ENCODE measurements around the gene BBS10. TPM values are rescaled to one million over a fixed set of nuclear protein-coding genes. Genes with fewer than 3 reads are reported as not detected.

The BBS10 gene
- total and polyA plus RNA-seq, 2 of the 13 experiments (the other 11 are each of a cell fraction or from before 2014, with no cell fraction given) = 4.9 to 7.4 TPM

GRCh38 chr12:76348079-76348901, at the start of gene BBS10 (continued):
- TF ChIP-seq CREM (IDR thresholded peaks at IDR 0.05) (peak; percentile 62; the same call in 1 of the 2 replicates), CREM (CRISPR knock-in tag; IDR thresholded peaks at IDR 0.05) (no peak), NFE2L2 (IDR thresholded peaks at IDR 0.05; ENCODE audit: low read length) (no peak), ZNF121 (CRISPR knock-in tag; IDR thresholded peaks at IDR 0.05) (0 out of 2 replicates have a peak, but pooled peaks have one; percentile 49), ZNF337 (CRISPR knock-in tag; IDR thresholded peaks at IDR 0.05; ENCODE audit: borderline replicate concordance, low read depth) (no peak), ZNF446 (CRISPR knock-in tag; IDR thresholded peaks at IDR 0.05) (no peak), KAT8 (CRISPR knock-in tag; IDR thresholded peaks at IDR 0.05) (peak; percentile 97), ZNF781 (CRISPR knock-in tag; IDR thresholded peaks at IDR 0.05; ENCODE audit: borderline replicate concordance, not compliant biosample characterization) (no peak), SIX1 (CRISPR knock-in tag; IDR thresholded peaks at IDR 0.05; ENCODE audit: borderline replicate concordance) (no peak), ZNF317 (CRISPR knock-in tag; IDR thresholded peaks at IDR 0.05) (peak; percentile 79), ZNF761 (CRISPR knock-in tag; conservative IDR thresholded peaks at IDR 0.05) (peak; percentile 69; the same call in 1 of the 2 replicates), ZNF383 (CRISPR knock-in tag; IDR thresholded peaks at IDR 0.05; ENCODE audit: borderline replicate concordance) (no peak), CREB1 (IDR thresholded peaks at IDR 0.05) (no peak), CREB1 (CRISPR knock-in tag; IDR thresholded peaks at IDR 0.05) (peak; percentile 56; the same call in 1 of the 2 replicates), NFIC (IDR thresholded peaks at IDR 0.05; ENCODE audit: low read length) (no peak), SIN3B (IDR thresholded peaks at IDR 0.05; ENCODE audit: low read length) (no peak), JUN (CRISPR knock-in tag; IDR thresholded peaks at IDR 0.05) (no peak), U2AF2 (IDR thresholded peaks at IDR 0.05; ENCODE audit: low read depth, low read length) (no peak), NFE2L1 (CRISPR knock-in tag; IDR thresholded peaks at IDR 0.05; ENCODE audit: borderline replicate concordance) (no peak), YEATS4 (CRISPR knock-in tag; IDR thresholded peaks at IDR 0.05; ENCODE audit: borderline replicate concordance) (peak; percentile 87), SOX13 (IDR thresholded peaks at IDR 0.05) (no peak), SOX13 (CRISPR knock-in tag; conservative IDR thresholded peaks at IDR 0.05 in 1 of 2, IDR thresholded peaks at IDR 0.05 in 1 of 2) (no peak), TOE1 (CRISPR knock-in tag; IDR thresholded peaks at IDR 0.05) (no peak), HNRNPLL (IDR thresholded peaks at IDR 0.05; ENCODE audit: low read depth, low read length, poor library complexity, severe bottlenecking) (peak; percentile 75), TFDP1 (CRISPR knock-in tag; IDR thresholded peaks at IDR 0.05; ENCODE audit: borderline replicate concordance) (peak; percentile 67; the same call in 1 of the 2 replicates), ZBTB44 (CRISPR knock-in tag; IDR thresholded peaks at IDR 0.05) (no peak), ZNF576 (CRISPR knock-in tag; IDR thresholded peaks at IDR 0.05) (0 out of 2 replicates have a peak, but pooled peaks have one; percentile 20)
- TF ChIP-seq, protein P1, sequence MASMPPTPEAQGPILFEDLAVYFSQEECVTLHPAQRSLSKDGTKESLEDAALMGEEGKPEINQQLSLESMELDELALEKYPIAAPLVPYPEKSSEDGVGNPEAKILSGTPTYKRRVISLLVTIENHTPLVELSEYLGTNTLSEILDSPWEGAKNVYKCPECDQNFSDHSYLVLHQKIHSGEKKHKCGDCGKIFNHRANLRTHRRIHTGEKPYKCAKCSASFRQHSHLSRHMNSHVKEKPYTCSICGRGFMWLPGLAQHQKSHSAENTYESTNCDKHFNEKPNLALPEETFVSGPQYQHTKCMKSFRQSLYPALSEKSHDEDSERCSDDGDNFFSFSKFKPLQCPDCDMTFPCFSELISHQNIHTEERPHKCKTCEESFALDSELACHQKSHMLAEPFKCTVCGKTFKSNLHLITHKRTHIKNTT (CRISPR knock-in tag; IDR thresholded peaks at IDR 0.05) = no peak

Measured in HepG2 (cell line).